DND-41 (cell line): ENCODE data around the gene MAPK1.
"Not testable (repeated sequence)": the region's sequence is repeated elsewhere in the genome, so short reads cannot be mapped to it uniquely, and the experiment has no call there.

ENCODE experiments used
- CTCF ChIP-seq: IDR thresholded peaks from 2 replicates; pipeline ENCODE4 v1.5.1; 2012; ENCODE audit warnings: borderline replicate concordance, low read length, moderate library complexity, mild to moderate bottlenecking; ENCODE audit not compliant: poor library complexity, severe bottlenecking; ENCODE audit errors: extremely low read depth
- EZH2 ChIP-seq: IDR thresholded peaks from 3 replicates; pipeline ENCODE4 v1.6.1; 2012; ENCODE audit warnings: borderline replicate concordance, low read depth, mild to moderate bottlenecking, moderate library complexity, low read length, inconsistent platforms; ENCODE audit not compliant: severe bottlenecking

- not testable (repeated sequence) for TF ChIP-seq CTCF, EZH2
Measured at GRCh38 chr22:21805325-21805724, 62.1 kb downstream of the MAPK1 start.
